Endothelial cell (in vitro differentiated cells): ENCODE data around the gene ATP6V0D1. TPM values are rescaled to one million over a fixed set of nuclear protein-coding genes. Genes with fewer than 3 reads are reported as not detected.
A peak's percentile ranks its signal among the peaks of the same experiment; 100 is the strongest.

Experiments used
- DNase-seq: peaks from one replicate; pipeline ENCODE4 v3.0.0; 2021; ENCODE audit warnings: low spot score
- H3K27ac Mint-ChIP-seq: one replicate; pipeline ENCODE4 v1.8.0; 2021; ENCODE audit warnings: mixed read lengths, inconsistent platforms; ENCODE audit not compliant: unreplicated experiment
- H3K27me3 Mint-ChIP-seq: one replicate; pipeline ENCODE4 v1.8.0; 2021; ENCODE audit warnings: mild to moderate bottlenecking, moderate library complexity, mixed read lengths, inconsistent platforms; ENCODE audit not compliant: unreplicated experiment
- H3K36me3 Mint-ChIP-seq: one replicate; pipeline ENCODE4 v1.8.0; 2021; ENCODE audit warnings: mild to moderate bottlenecking, low read depth, mixed read lengths, inconsistent platforms; ENCODE audit not compliant: unreplicated experiment
- H3K4me1 Mint-ChIP-seq: one replicate; pipeline ENCODE4 v1.8.0; 2021; ENCODE audit warnings: mild to moderate bottlenecking, mixed read lengths, inconsistent platforms; ENCODE audit not compliant: unreplicated experiment
- H3K4me3 Mint-ChIP-seq: one replicate; pipeline ENCODE4 v1.8.0; 2021; ENCODE audit warnings: mild to moderate bottlenecking, mixed read lengths, inconsistent platforms; ENCODE audit not compliant: unreplicated experiment
- H3K9me3 Mint-ChIP-seq: one replicate; pipeline ENCODE4 v1.8.0; 2021; ENCODE audit warnings: mixed read lengths, inconsistent platforms; ENCODE audit not compliant: unreplicated experiment
- CTCF ChIP-seq: fragments of 200-600 bp; sonication (generic); IDR thresholded peaks from one replicate; pipeline ENCODE4 v1.5.0; 2021; ENCODE audit warnings: antibody characterized with exemption; ENCODE audit not compliant: unreplicated experiment
- long read RNA-seq: library from polyadenylated mRNA; unstranded; transcript quantifications from one replicate; pipeline ENCODE4 v2.0.0, GENCODE V29; 2020; ENCODE audit not compliant: unreplicated experiment
- total RNA-seq: library from RNA; stranded (reverse); fragmentation: NEBNext Ultra II Directional; extraction: Animal tissue kit (Norgen Biotek cat#: 25700); gene quantifications from one replicate; pipeline ENCODE4 v1.2.1, GENCODE V29; 2021; ENCODE audit not compliant: unreplicated experiment

Gene ATP6V0D1
- 107 TPM for total RNA-seq
- long read RNA-seq, transcript ATP6V0D1-201 (8 exons, 1,716 nt), result major isoform, 218 of 228 reads
- long read RNA-seq, partial matches to known transcripts, result 1 of 228 reads
- long read RNA-seq, other reads (novel, unspliced or antisense), result 9 of 228 reads

- Mint-ChIP-seq H3K27me3 (peaks cover 11% of the 10 kb centered on the region), H3K36me3 (peaks cover 3% of the 10 kb centered on the region), H3K4me3 (peak within 1 kb of the TSS; percentile 100)
Measured at GRCh38 chr16:67480833-67481560, at the start of gene ATP6V0D1. Gene ATP6V0D1 (minus strand): TSS chr16:67481157. CDS start chr16:67481086, 71 bp downstream.

GRCh38 chr16:67530013-67530939 is 49.3 kb upstream of the ATP6V0D1 start:
- H3K4me3 Mint-ChIP-seq, result peak overlapping the region; percentile 90
- peaks cover 34% of the 10 kb centered on the region for H3K27me3 Mint-ChIP-seq
- H3K27ac Mint-ChIP-seq, result peak overlapping the region; percentile 77
- no peaks in the 10 kb centered on the region for H3K9me3 Mint-ChIP-seq
- TF ChIP-seq CTCF, result no peak
- H3K36me3 Mint-ChIP-seq, result no peaks in the 10 kb centered on the region
- peaks cover 28% of the 10 kb centered on the region for H3K4me1 Mint-ChIP-seq
- no peak for DNase-seq

More at GRCh38 chr16:67480833-67481560, at the start of gene ATP6V0D1:
- DNase-seq, result peak; percentile 100
- TF ChIP-seq CTCF, result peak; percentile 81
- Mint-ChIP-seq H3K4me1 (peaks cover 15% of the 10 kb centered on the region), H3K9me3 (no peaks in the 10 kb centered on the region), H3K27ac (peak within 1 kb of the TSS; percentile 98)

GRCh38 chr16:67529582-67530012 is 48.6 kb upstream of the ATP6V0D1 start:
- peaks cover 28% of the 10 kb centered on the region for H3K4me1 Mint-ChIP-seq
- peak overlapping the region; percentile 90 for H3K4me3 Mint-ChIP-seq
- no peak for DNase-seq
- no peaks in the 10 kb centered on the region for H3K9me3 Mint-ChIP-seq
- peaks cover 34% of the 10 kb centered on the region for H3K27me3 Mint-ChIP-seq
- no peaks in the 10 kb centered on the region for H3K36me3 Mint-ChIP-seq
- H3K27ac Mint-ChIP-seq, result peak overlapping the region; percentile 52
- no peak for TF ChIP-seq CTCF

DNA sequence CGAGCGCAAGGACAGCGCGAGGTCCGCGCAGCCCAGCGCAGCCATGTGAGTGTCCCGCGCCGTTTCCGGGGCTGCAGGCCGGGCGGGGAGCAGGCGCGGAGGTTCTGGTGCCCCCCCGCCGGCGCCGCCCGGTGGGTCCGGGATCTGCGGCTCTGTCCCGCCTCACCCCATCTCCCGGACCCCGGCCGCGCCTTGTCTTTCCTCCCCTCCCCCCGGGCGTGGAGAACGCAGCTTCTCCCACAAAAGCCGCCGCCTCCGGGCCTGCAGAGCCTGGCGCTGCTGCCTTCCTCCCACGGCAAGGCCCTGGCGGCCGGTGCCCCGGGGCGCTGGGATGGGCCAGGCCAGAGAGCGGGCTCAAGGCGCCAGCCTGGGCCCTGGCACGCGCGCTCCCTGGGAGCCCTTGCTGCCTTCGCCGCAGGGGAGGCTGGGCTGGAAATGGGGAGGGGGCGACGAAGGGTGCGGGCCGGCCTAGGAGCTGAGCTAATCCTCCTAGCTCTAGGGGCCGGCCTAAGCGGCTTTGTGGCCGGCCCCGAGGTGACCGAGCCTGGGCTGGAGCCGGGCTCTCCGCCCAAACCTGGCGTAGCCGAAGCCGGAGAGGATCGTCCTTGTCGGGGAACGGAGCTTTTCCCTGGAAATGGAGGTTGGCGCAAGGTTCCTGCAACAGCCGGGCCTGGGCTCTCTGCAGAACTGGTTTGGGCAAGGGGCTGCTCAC is 48.1 kb upstream of the ATP6V0D1 start:
- Mint-ChIP-seq H3K4me3 (peak overlapping the region; percentile 90), H3K9me3 (no peaks in the 10 kb centered on the region), H3K4me1 (peaks cover 25% of the 10 kb centered on the region), H3K36me3 (no peaks in the 10 kb centered on the region), H3K27me3 (peaks cover 39% of the 10 kb centered on the region), H3K27ac (no peak overlapping the region)
- peak; percentile 12 for TF ChIP-seq CTCF
- DNase-seq, result no peak
